Measurements from ENCODE around the gene WBP1. TPM values are rescaled to one million over a fixed set of nuclear protein-coding genes. Genes with fewer than 3 reads are reported as not detected.

Gene WBP1
- total and polyA plus RNA-seq, 2 donors (not counting 3 experiments of a cell fraction or from before 2014, with no cell fraction given): 50.5 to 209 TPM

GRCh38 chr2:74441170-74441689 lies 17.0 kb upstream of the WBP1 start:
- Histone ChIP-seq H3K36me3 (ENCODE audit: control insufficient read depth in 2 of 2, extremely low read depth in 1 of 2, insufficient read depth in 2 of 2, low read length in 2 of 2) (no peaks in the 10 kb centered on the region), H4K20me1 (replicated peaks; ENCODE audit: control insufficient read depth, extremely low read depth, insufficient read depth, low read length) (no peaks in the 10 kb centered on the region), H3K9me1 (replicated peaks; ENCODE audit: control insufficient read depth, extremely low read depth, insufficient read depth, low read length) (no peaks in the 10 kb centered on the region), H3K9ac (replicated peaks; ENCODE audit: extremely low read depth, insufficient read depth, low read length) (no peak overlapping the region), H2AFZ (ENCODE audit: low read depth, low read length) (peak overlapping the region; percentile 28), H3K4me3 (replicated peaks in 1 of 3; ENCODE audit: insufficient read depth in 1 of 3, low read depth in 1 of 3, low read length in 3 of 3) (no peak overlapping the region), H3K27me3 (ENCODE audit: control insufficient read depth in 2 of 2, insufficient read depth in 2 of 2, low read length in 2 of 2) (peaks cover 18 to 32% of the 10 kb centered on the region in 2 experiments), H3K4me2 (ENCODE audit: insufficient read depth, low read length) (peak overlapping the region; percentile 48), H3K4me1 (ENCODE audit: control insufficient read depth, extremely low read depth, insufficient read depth, low read length) (peaks cover 27% of the 10 kb centered on the region), H3K9me3 (replicated peaks; ENCODE audit: control insufficient read depth, insufficient read depth, low read length) (no peaks in the 10 kb centered on the region), H3K79me2 (ENCODE audit: control insufficient read depth, insufficient read depth, low read length) (no peaks in the 10 kb centered on the region), H3K27ac (ENCODE audit: insufficient read depth, low read depth, low read length) (no peak overlapping the region)
- dilution Hi-C loops (cut with MboI; ENCODE audit: extremely low pct_ligation_motif_present, low sequenced_read_pairs): no loop called here
- intact Hi-C loops (cut with micrococcal nuclease): no loop called here
- DNase-seq (ENCODE audit: low read depth, low spot score): no peak
- BruUV-seq (replicated peaks): no TSS peak
- no peak for FAIRE-seq
- peak; percentile 99 for TF ChIP-seq EZH2 (IDR thresholded peaks at IDR 0.05; ENCODE audit: borderline replicate concordance, low read depth, low read length, severe bottlenecking)
- TF ChIP-seq MYC (IDR thresholded peaks at IDR 0.05; ENCODE audit: low read depth, low read length): no peak
- TF ChIP-seq CTCF (IDR thresholded peaks at IDR 0.05; ENCODE audit: extremely low read depth in 1 of 2, insufficient read depth in 1 of 2, low read depth in 1 of 2, low read length in 2 of 2): no peak
- TF ChIP-seq POLR2A (IDR thresholded peaks at IDR 0.05; ENCODE audit: low read depth, low read length): no peak
- no peak for TF ChIP-seq POLR2AphosphoS5 (IDR thresholded peaks at IDR 0.05; ENCODE audit: insufficient read depth, low read depth, low read length)
- TF ChIP-seq, protein P1, sequence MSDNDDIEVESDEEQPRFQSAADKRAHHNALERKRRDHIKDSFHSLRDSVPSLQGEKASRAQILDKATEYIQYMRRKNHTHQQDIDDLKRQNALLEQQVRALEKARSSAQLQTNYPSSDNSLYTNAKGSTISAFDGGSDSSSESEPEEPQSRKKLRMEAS (IDR thresholded peaks at IDR 0.05; ENCODE audit: insufficient read depth, insufficient read length): no peak
- ChIA-PET CTCF (interaction anchor here (1.1 kb wide), 1 partner anchor 106 kb away, joined by 5 read pairs; no protein-coding TSS in a partner anchor), POLR2A (no interaction called here)

Data from endothelial cell of umbilical vein (primary cell).